ENCODE measurements around the gene KCNMB2.

Gene KCNMB2

GRCh38 chr3:178658694-178659325 is 122.6 kb downstream of the KCNMB2 start:
- FAIRE-seq: no peak

- FAIRE-seq: no peak
These were observed 127.1 kb downstream of the KCNMB2 start for GRCh38 chr3:178663201-178663934.

- no peak for FAIRE-seq
These were observed 129.5 kb downstream of the KCNMB2 start for GRCh38 chr3:178665747-178666146.

- no peak for FAIRE-seq
These were observed 132.9 kb downstream of the KCNMB2 start for GRCh38 chr3:178669022-178669601.

GRCh38 chr3:178669758-178670157 is 133.5 kb downstream of the KCNMB2 start:
- FAIRE-seq: no peak

GRCh38 chr3:178671377-178671776 is 135.1 kb downstream of the KCNMB2 start:
- no peak for FAIRE-seq

GRCh38 chr3:178671791-178672190 is 135.6 kb downstream of the KCNMB2 start:
- FAIRE-seq: no peak

GRCh38 chr3:178672275-178672674 is 136.0 kb downstream of the KCNMB2 start:
- FAIRE-seq: no peak

- no peak for FAIRE-seq
These were observed 137.3 kb downstream of the KCNMB2 start for GRCh38 chr3:178673529-178673928.

GRCh38 chr3:178676077-178676476 is 139.8 kb downstream of the KCNMB2 start:
- FAIRE-seq: no peak

- FAIRE-seq: no peak
These were observed 140.9 kb downstream of the KCNMB2 start for GRCh38 chr3:178676942-178677790.

GRCh38 chr3:178677961-178678360 is 141.7 kb downstream of the KCNMB2 start:
- no peak for FAIRE-seq

- no peak for FAIRE-seq
These were observed 143.8 kb downstream of the KCNMB2 start for GRCh38 chr3:178680037-178680436.

GRCh38 chr3:178680489-178680888 is 144.3 kb downstream of the KCNMB2 start:
- FAIRE-seq: no peak

- FAIRE-seq: no peak
These were observed 148.8 kb downstream of the KCNMB2 start for GRCh38 chr3:178684881-178685590.

- no peak for FAIRE-seq
These were observed 149.3 kb downstream of the KCNMB2 start for GRCh38 chr3:178685591-178685906.

GRCh38 chr3:178686826-178687225 is 150.6 kb downstream of the KCNMB2 start:
- no peak for FAIRE-seq

GRCh38 chr3:178690571-178690970 is 154.3 kb downstream of the KCNMB2 start:
- FAIRE-seq: no peak

- FAIRE-seq: no peak
These were observed 163.1 kb downstream of the KCNMB2 start for GRCh38 chr3:178699364-178699763.

- no peak for FAIRE-seq
These were observed 163.6 kb downstream of the KCNMB2 start for GRCh38 chr3:178699810-178700209.

- FAIRE-seq: no peak
These were observed 167.2 kb downstream of the KCNMB2 start for GRCh38 chr3:178703268-178703975.

GRCh38 chr3:178705925-178706324 is 169.7 kb downstream of the KCNMB2 start:
- FAIRE-seq: no peak
